ENCODE results near the gene SANBR. TPM values are rescaled to one million over a fixed set of nuclear protein-coding genes. Genes with fewer than 3 reads are reported as not detected.

SANBR gene
- total RNA-seq, 1 donor from 2014 or later: 14.0 TPM

GRCh38 chr2:61016392-61017002 is 49.2 kb upstream of the SANBR start:
- H3K9ac ChIP-seq (ENCODE audit: low read length): peak overlapping the region; percentile 87
- H3K4me3 Mint-ChIP-seq (ENCODE audit: unreplicated experiment): peak overlapping the region; percentile 99
- TF ChIP-seq, protein P1, sequence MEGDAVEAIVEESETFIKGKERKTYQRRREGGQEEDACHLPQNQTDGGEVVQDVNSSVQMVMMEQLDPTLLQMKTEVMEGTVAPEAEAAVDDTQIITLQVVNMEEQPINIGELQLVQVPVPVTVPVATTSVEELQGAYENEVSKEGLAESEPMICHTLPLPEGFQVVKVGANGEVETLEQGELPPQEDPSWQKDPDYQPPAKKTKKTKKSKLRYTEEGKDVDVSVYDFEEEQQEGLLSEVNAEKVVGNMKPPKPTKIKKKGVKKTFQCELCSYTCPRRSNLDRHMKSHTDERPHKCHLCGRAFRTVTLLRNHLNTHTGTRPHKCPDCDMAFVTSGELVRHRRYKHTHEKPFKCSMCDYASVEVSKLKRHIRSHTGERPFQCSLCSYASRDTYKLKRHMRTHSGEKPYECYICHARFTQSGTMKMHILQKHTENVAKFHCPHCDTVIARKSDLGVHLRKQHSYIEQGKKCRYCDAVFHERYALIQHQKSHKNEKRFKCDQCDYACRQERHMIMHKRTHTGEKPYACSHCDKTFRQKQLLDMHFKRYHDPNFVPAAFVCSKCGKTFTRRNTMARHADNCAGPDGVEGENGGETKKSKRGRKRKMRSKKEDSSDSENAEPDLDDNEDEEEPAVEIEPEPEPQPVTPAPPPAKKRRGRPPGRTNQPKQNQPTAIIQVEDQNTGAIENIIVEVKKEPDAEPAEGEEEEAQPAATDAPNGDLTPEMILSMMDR (IDR thresholded peaks at IDR 0.05; ENCODE audit: insufficient read depth, low read depth, low read length): no peak
- TF ChIP-seq EZH2 (IDR thresholded peaks at IDR 0.05; ENCODE audit: insufficient read depth, low read length): no peak
- no peaks in the 10 kb centered on the region for H3K9me3 ChIP-seq (ENCODE audit: insufficient read depth, low read depth, low read length)
- no peaks in the 10 kb centered on the region for H3K9me3 Mint-ChIP-seq (ENCODE audit: unreplicated experiment)
- no peak for DNase-seq (ENCODE audit: low read depth)
- peaks cover 67% of the 10 kb centered on the region for H3K79me2 ChIP-seq (ENCODE audit: insufficient read depth, low read length)
- H3K27me3 Mint-ChIP-seq (ENCODE audit: low read depth, unreplicated experiment): no peaks in the 10 kb centered on the region
- peak overlapping the region; percentile 88 for H3K27ac ChIP-seq (ENCODE audit: low read depth, low read length)
- H3K27ac Mint-ChIP-seq (ENCODE audit: unreplicated experiment): peak overlapping the region; percentile 99
- H3K4me1 Mint-ChIP-seq (ENCODE audit: low read depth, unreplicated experiment): peaks cover 19% of the 10 kb centered on the region
- no peaks in the 10 kb centered on the region for H3K36me3 ChIP-seq (ENCODE audit: insufficient read depth, low read length)
- H4K20me1 ChIP-seq (ENCODE audit: insufficient read depth, low read length): peaks cover 6% of the 10 kb centered on the region
- peak overlapping the region; percentile 92 for H2AFZ ChIP-seq (ENCODE audit: low read depth, low read length)
- H3K27me3 ChIP-seq (ENCODE audit: insufficient read depth, low read length): no peaks in the 10 kb centered on the region
- peak overlapping the region; percentile 89 for H3K4me2 ChIP-seq (ENCODE audit: low read length)
- H3K36me3 Mint-ChIP-seq (ENCODE audit: low read depth, unreplicated experiment): peaks cover 8% of the 10 kb centered on the region
- H3K4me1 ChIP-seq (ENCODE audit: insufficient read depth, low read length): peaks cover 6% of the 10 kb centered on the region
- H3K4me3 ChIP-seq (ENCODE audit: insufficient read depth, low read depth, low read length): peak overlapping the region; percentile 98
- no peak for FAIRE-seq

DNA sequence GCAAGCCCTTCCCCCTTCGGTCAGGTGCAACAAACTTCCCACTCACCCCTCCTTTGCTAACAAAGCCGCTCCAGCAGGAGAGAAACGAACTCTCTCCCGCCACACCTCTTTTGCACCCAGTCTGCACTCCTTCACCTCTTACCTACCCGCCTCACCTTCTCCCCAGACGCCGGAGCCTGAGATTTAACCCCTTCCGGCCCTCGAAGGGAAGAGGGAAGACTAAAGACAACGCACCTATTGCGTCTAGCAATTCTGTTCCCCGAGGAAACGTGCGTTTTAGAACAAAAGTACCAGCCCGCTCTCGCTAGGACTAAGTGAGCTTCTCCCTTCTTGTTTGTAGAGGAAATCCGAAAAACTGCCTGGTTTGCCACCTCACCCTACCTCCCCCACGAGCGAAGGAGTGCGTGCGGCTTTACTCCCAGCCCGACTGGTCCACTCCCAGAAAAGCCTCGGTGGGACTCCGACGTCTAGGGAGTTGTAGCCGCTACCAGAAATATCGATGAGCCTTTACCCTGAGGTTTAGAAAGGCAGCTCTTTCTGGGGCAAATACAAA is 48.6 kb upstream of the SANBR start:
- H3K27me3 Mint-ChIP-seq (ENCODE audit: low read depth, unreplicated experiment): no peaks in the 10 kb centered on the region
- H3K79me2 ChIP-seq (ENCODE audit: insufficient read depth, low read length): peaks cover 72% of the 10 kb centered on the region
- H3K4me3 ChIP-seq (ENCODE audit: insufficient read depth, low read depth, low read length): peak overlapping the region; percentile 98
- peaks cover 3% of the 10 kb centered on the region for H3K9me3 Mint-ChIP-seq (ENCODE audit: unreplicated experiment)
- H2AFZ ChIP-seq (ENCODE audit: low read depth, low read length): peak overlapping the region; percentile 92
- FAIRE-seq: no peak
- H3K36me3 Mint-ChIP-seq (ENCODE audit: low read depth, unreplicated experiment): peaks cover 13% of the 10 kb centered on the region
- peaks cover 14% of the 10 kb centered on the region for H3K4me1 Mint-ChIP-seq (ENCODE audit: low read depth, unreplicated experiment)
- peaks cover 6% of the 10 kb centered on the region for H4K20me1 ChIP-seq (ENCODE audit: insufficient read depth, low read length)
- H3K27me3 ChIP-seq (ENCODE audit: insufficient read depth, low read length): no peaks in the 10 kb centered on the region
- H3K4me1 ChIP-seq (ENCODE audit: insufficient read depth, low read length): peaks cover under 1% of the 10 kb centered on the region
- peak overlapping the region; percentile 89 for H3K4me2 ChIP-seq (ENCODE audit: low read length)
- peak overlapping the region; percentile 99 for H3K27ac Mint-ChIP-seq (ENCODE audit: unreplicated experiment)
- H3K36me3 ChIP-seq (ENCODE audit: insufficient read depth, low read length): no peaks in the 10 kb centered on the region
- peak overlapping the region; percentile 87 for H3K9ac ChIP-seq (ENCODE audit: low read length)
- peaks cover under 1% of the 10 kb centered on the region for H3K9me3 ChIP-seq (ENCODE audit: insufficient read depth, low read depth, low read length)
- peak overlapping the region; percentile 99 for H3K4me3 Mint-ChIP-seq (ENCODE audit: unreplicated experiment)
- peak; percentile 72 for DNase-seq (ENCODE audit: low read depth)
- H3K27ac ChIP-seq (ENCODE audit: low read depth, low read length): peak overlapping the region; percentile 88
- no peak for TF ChIP-seq EZH2 (IDR thresholded peaks at IDR 0.05; ENCODE audit: insufficient read depth, low read length)
- TF ChIP-seq, protein P1 (IDR thresholded peaks at IDR 0.05; ENCODE audit: insufficient read depth, low read depth, low read length): no peak
